NCI-H1436 (cell line): Measurements from ENCODE around the gene ENTHD1.
"Not testable (repeated sequence)": the region's sequence is repeated elsewhere in the genome, so short reads cannot be mapped to it uniquely, and the experiment has no call there.

Source experiments
- DNase-seq: peaks from one replicate; lab custom pipeline; 2025; lab: John Stamatoyannopoulos, UW

The ENTHD1 gene

DNA sequence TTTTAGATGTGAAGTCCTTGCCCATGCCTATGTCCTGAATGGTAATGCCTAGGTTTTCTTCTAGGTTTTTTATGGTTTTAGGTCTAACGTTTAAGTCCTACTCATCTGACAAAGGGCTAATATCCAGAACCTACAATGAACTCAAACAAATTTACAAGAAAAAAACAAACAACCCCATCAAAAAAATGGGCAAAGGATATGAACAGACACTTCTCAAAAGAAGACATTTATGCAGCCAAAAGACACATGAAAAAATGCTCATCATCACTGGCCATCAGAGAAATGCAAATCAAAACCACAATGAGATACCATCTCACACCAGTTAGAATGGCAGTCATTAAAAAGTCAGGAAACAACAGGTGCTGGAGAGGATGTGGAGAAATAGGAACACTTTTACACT, 47.0 kb downstream of the ENTHD1 start:
- DNase-seq: not testable (repeated sequence)

DNA sequence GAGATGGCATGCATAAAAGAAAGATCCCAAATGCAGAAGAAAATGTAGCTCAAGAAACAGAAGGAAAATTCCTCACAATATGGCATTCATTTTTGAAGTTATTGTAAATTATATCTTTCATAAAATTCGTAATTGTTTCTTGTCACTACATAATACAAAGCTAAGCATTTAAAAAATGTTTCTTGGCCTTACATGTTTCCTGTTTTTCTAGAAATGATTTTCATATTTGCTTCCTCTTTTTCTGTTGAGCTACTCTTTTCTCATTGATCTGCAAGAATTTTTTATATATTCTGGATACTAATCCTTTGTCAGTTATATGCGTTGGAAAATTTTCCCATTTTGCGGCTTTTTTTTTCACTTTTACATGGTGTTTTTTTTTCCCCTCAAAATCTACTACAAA, 48.0 kb downstream of the ENTHD1 start:
- DNase-seq: no peak

DNA sequence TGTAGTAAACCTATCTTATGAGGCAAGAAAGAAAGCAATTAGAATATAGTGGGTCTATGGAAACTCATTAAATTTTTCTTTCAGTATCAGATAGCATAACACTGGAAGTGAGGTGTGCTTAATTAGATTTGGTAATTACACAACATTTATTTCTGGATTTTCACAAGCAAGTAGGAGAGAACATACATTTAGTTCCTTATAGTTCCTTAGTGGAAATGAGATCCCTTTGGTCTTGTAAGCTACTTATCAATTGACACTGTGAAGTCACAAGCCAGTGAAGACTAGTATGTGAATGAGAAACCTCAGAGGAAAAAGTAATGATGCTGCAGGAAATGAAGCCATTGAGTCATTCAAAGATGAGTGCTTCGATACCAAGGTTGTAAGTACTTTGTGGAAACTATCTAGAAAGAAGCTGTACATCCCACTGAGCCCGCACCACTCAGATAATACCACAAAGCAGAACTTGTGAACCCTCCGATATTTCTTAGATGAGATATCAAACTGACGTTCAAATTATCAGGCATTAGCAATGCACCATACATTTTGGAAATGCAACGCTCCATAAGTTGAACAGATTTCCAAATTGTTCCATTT, 53.5 kb downstream of the ENTHD1 start:
- DNase-seq: no peak

DNA sequence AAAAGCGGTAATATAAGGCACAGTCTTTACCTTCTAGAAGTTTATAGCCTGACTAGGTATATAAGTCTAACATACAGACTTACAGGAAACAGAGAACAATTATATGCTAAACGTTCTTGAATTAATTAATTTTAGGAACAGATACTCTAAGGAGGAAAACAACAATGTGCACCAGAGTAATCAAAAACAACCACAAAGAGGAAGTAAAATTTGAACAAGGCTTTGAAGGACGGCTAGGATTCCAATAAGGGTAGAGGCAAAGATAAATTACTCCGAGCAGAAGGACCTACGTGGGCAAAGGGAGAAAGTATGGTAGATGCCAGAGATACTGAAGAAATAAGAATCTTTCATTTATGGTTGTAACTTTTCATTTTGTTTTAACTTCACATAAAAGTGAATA, 54.4 kb downstream of the ENTHD1 start:
- no peak for DNase-seq

- no peak for DNase-seq
These were observed 60.0 kb downstream of the ENTHD1 start for GRCh38 chr22:39833610-39834009.

- no peak for DNase-seq
These were observed 60.5 kb downstream of the ENTHD1 start for GRCh38 chr22:39833093-39833492.

- no peak for DNase-seq
These were observed 60.9 kb downstream of the ENTHD1 start for GRCh38 chr22:39832627-39833074.

DNA sequence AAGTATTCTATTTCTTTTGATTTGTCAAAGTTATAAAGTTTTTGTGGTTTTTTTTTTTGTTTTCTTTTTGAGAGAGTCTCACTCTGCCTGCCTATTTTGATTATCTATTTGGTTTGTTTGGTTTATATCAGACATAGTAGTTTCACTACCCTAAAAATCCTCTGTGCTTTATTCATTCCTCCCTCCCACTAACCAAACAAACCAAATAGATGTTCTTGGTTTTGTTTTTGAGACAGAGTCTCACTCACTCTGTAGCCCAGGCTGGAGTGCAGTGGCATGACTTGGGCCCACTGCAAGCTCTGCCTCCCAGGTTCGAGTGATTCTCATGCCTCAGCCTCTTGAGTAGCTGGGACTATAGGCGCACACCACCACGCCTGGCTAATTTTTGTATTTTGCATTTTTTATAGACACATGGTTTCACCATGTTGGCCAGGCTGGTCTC, 67.9 kb downstream of the ENTHD1 start:
- no peak for DNase-seq

DNA sequence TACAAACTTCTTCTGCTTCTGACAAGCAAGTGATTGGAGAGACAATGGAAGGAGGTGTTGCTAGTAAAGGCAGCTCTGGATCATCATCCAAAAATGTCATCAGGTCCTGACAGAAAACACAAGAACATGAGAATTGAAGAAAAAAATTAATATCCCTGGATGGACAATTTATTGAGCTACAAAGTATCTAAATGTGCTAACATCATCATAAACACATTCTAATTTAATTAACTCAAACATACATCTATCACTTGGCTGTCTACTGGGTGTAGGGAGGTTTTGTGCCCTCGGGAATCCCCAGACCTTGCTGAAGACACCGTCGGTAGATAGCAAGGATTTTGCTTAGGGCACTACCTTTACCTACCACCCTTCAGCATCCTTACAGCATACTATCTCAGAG, 72.6 kb downstream of the ENTHD1 start:
- no peak for DNase-seq

DNA sequence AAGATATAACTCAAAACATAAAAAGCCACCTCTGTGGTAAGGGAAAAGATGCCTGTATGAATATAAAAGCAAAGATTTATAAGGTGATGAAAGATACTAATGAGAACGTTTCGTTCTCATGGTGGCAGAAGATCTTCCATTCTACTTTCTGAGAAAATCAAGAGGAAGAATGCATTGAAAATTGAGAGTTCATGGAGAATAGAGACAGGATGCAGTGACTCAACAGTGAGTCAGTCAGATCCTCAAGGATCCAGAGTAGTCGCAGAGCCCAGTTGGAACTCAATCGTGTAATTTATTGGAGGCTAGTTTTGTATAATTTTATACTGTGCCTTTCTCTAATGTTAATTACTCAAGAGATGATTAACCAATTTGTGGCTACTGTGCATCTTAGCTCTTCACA, 73.3 kb downstream of the ENTHD1 start:
- no peak for DNase-seq

DNA sequence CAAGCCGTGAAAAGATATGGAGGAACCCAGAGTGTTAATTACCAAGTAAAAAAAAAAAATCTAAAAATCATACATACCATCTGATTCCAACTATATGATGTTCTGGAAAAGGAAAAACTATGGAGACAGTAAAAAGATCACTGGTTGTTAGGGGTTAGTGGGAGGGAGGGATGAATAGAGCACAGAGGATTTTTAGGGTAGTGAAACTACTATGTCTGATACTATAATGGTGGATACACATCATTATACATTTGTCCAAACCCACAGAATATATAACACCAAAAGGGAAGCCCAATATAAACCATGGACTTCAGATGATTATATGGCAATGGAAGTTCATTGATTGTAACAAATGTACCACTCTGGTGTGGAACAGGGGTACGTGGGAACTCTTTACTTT, 74.1 kb downstream of the ENTHD1 start:
- no peak for DNase-seq

DNA sequence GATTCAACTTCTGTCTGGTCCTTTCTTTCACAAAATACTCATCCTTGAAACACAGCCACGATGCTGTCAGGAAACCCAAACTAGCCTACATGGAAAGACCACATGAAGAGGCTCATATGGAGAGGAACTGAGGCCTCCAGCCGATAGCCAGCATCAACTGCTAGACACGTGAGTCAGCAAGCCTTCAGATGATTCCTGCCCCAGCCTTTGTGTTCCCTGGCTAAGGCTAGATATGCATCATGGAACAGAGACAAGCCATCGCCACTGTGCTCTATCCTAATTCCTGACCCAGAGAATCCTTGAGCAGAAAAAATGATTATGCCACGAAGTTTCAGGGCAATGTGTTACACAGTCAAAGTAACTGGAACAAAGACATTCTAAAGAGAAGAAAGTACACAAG, 75.5 kb downstream of the ENTHD1 start:
- DNase-seq: no peak

DNA sequence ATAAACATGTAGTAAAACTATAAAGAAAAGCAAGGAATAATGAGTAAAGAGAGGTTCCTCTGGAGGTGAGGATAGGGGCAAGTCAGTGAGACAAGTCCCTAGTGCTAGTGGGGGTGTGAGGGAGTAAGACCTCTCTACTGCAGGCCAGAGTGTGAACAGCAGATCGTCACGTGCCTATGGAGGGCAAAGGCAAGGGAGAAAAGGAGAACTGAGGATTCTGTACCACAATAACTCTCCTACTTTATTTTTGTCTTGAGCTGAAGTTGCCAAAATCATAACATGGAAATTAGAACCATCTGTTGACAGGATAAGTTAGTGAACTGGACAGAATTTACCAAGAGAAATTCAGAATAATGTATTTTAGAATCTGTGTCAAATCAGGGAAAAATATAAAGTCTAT, 77.6 kb downstream of the ENTHD1 start:
- DNase-seq: no peak

GRCh38 chr22:39814899-39815298, 78.7 kb downstream of the ENTHD1 start:
- DNase-seq: no peak

- DNase-seq: no peak
These were observed 83.6 kb downstream of the ENTHD1 start for GRCh38 chr22:39809772-39810557.

GRCh38 chr22:39808081-39808480, 85.5 kb downstream of the ENTHD1 start:
- DNase-seq: no peak

- DNase-seq: no peak
These were observed 87.5 kb downstream of the ENTHD1 start for GRCh38 chr22:39806109-39806508.

DNA sequence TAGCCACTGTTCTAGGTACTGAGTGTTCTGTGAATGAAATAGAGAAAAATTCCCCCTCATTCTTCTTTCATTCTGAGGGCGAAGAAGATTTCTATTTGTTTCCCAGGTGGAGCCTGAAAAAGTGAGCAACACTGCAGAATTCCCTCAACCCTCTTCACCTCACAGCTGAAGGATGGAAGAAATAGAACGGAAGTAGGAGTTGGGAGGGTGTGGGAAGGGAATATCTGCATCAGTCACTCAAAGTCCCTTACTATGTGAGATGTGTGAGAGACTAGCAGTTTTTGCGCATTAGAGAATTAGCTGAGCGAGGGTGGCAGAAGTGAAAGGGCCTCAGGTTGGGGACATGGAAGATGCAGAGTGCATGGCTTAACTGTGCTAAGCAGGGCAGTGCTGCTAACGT, 88.4 kb downstream of the ENTHD1 start:
- DNase-seq: no peak

- no peak for DNase-seq
These were observed 90.9 kb downstream of the ENTHD1 start for GRCh38 chr22:39802682-39803081.

DNA sequence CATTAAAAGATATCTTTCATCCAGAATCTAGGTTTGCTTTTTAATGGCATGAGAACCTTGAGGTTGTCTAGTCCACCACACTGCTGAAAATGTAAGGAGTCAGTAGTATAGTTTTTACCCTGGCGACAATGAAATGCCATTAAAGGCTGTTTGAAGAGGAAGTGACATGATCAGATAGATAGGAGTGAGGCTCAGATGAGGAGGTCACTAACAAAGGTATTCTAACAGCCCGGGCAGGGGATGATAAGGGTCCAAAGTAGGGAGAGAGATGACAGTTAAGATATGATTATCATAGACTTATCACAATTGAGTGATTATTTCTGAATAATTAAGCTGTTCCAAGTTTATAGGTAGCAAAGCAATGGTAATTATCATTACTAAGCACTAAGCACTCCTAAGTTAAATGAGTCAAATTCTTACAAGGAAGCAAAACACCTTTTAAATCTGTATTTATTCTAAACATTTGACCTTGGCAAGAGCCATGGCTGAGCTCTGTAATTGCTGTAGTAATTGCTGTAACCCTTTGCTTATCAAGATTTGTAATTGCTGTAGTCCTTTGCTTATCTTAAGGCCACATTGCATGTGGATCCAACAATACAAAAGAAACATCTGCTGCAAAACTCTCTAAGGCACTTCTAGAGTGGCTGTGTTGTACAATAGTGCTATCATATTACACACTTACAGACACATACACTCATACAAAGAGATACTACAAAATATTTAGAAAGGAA, 92.6 kb downstream of the ENTHD1 start:
- DNase-seq: peak; percentile 63

DNA sequence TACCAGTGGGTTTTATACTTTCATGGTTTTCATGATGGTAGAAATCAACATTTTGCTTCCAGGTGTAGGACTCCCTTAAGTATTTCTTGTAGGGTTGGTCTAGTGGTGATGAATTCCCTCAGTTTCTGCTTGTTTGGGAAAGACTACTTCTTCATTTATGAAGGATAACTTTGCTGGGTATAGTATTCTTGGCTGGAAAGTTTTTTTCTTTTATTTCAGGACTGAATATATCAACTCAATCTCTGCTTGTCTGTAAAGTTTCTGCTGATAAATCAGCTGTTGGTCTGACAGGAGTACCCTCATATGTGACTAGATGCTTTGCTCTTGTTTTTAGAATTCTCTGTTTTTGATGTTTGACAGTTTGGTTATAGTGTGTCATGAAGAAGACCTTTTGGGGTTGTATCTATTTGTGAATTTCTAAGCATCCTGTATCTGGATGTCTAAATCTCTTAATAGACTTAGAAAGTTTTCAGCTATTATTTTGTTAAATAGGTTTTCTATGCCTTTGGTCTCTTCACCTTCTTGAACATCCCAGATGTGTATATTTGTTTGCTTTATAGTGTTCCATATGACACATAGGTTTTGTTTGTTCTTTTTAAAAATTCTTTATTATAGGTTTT, 95.9 kb downstream of the ENTHD1 start:
- DNase-seq: no peak

DNA sequence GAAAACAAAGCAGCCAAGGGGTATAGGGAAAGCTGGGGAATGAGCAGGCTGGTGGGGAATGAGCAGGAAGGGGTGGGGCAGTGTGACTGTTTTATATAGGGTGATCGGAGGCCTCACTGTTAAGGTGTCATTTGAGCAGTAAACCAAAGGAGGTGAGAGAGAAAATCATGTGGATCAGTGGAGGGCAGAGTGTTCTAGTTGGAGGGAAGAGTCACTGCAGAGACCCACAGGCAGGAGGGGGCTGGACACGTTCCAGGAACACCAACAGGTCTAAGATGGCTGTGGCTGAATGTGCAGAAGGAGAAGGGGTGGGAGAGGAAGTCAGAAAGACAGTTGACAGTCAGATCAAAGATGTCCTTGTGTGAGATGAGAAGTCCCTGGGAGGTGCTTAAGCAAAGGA, 103.8 kb downstream of the ENTHD1 start:
- no peak for DNase-seq

- DNase-seq: no peak
These were observed 108.3 kb downstream of the ENTHD1 start for GRCh38 chr22:39785232-39785631.
